HCT116 (cell line): ENCODE measurements around the gene TSPAN33. TPM values are rescaled to one million over a fixed set of nuclear protein-coding genes. Genes with fewer than 3 reads are reported as not detected.
"Not testable (repeated sequence)": the region's sequence is repeated elsewhere in the genome, so short reads cannot be mapped to it uniquely, and the experiment has no call there.

ENCODE experiments used
- ATAC-seq: fragments of 200-7000 bp; cut with Tn5 transposase; 2 replicates; pipeline ENCODE4 v1.9.1; 2020; ENCODE audit warnings: mild to moderate bottlenecking, moderate library complexity
- BruUV-seq: library from RNA; stranded (reverse); fragments of 400-500 nt; replicated peaks from 2 replicates; lab custom pipeline; 2021; lab: Mats Ljungman, UMichigan
- CTCF ChIA-PET: fragments of 300-600 bp; sonication (Branson Sonifier 250); formaldehyde crosslinking; loops from one replicate; lab custom pipeline; 2021; ENCODE audit warnings: antibody characterized with exemption; lab: Charles Lee
- POLR2A ChIA-PET: fragments of 300-600, 350-600 bp; sonication (Branson Sonifier 250); formaldehyde crosslinking; loops from one replicate; lab custom pipeline; 2021; ENCODE audit warnings: antibody characterized with exemption; lab: Charles Lee
- RAD21 ChIA-PET, 2 experiments: fragments of 300-600 bp; sonication (Branson Sonifier 250); formaldehyde crosslinking; loops; one replicate each; lab custom pipeline; 2023; ENCODE audit warnings: low total read pairs in 2 of 2; ENCODE audit not compliant: uncharacterized antibody in 2 of 2, unreplicated experiment in 2 of 2, low non-redundant PET in 1 of 2; lab: Charles Lee
- DNase-seq: peaks from one replicate; pipeline ENCODE4 v3.0.0-alpha.2; 2010; ENCODE audit warnings: low read depth, low spot score
- H2AFZ ChIP-seq: fragments of 200-600 bp; shearing (Covaris generic), sonication (generic); 2 replicates; pipeline ENCODE4 v1.6.1; 2017; ENCODE audit warnings: low read depth, mixed run types, mixed read lengths, antibody characterized with exemption, low read length; ENCODE audit not compliant: poor library complexity, severe bottlenecking
- H3K27ac ChIP-seq: 2 replicates; pipeline ENCODE4 v1.5.1; 2012; ENCODE audit warnings: low read depth, low read length
- H3K27me3 ChIP-seq: fragments of 200-600 bp; sonication (generic); 2 replicates; pipeline ENCODE4 v1.6.1; 2016; ENCODE audit warnings: mixed run types, low read length, mixed read lengths; ENCODE audit not compliant: insufficient read depth
- H3K36me3 ChIP-seq, 2 experiments: fragments of 200-500 bp in 1 of 2; fragments of 200-600 bp in 1 of 2; sonication (Bioruptor generic) in 1 of 2; sonication (generic) in 1 of 2; 2 replicates each; pipeline versions ENCODE4 v1.5.1 to v1.6.1; 2014 to 2016; ENCODE audit warnings: low read length in 2 of 2, inconsistent platforms in 1 of 2, mixed read lengths in 1 of 2, mixed run types in 1 of 2; ENCODE audit not compliant: insufficient read depth in 2 of 2, control insufficient read depth in 1 of 2
- H3K4me1 ChIP-seq, 2 experiments: fragments of 200-600 bp in 1 of 2; sonication (generic) in 1 of 2; 2 replicates each; pipeline versions ENCODE4 v1.5.1 to v1.6.1; 2012 to 2017; ENCODE audit warnings: low read length in 2 of 2, inconsistent platforms in 1 of 2, mild to moderate bottlenecking in 1 of 2, mixed read lengths in 1 of 2, mixed run types in 1 of 2, moderate library complexity in 1 of 2; ENCODE audit not compliant: insufficient read depth in 2 of 2, control insufficient read depth in 1 of 2
- H3K4me2 ChIP-seq: fragments of 200-600 bp; sonication (generic); 2 replicates; pipeline ENCODE4 v1.6.1; 2017; ENCODE audit warnings: mixed run types, low read length, mixed read lengths
- H3K4me3 ChIP-seq, 2 experiments: fragments of 200-600 bp in 1 of 2; sonication (generic) in 1 of 2; replicated peaks in 1 of 2; 2 replicates each; pipeline ENCODE4 v1.5.1; 2011 to 2016; ENCODE audit warnings: low read length in 2 of 2, control low read depth in 1 of 2, low read depth in 1 of 2, mild to moderate bottlenecking in 1 of 2, mixed read lengths in 1 of 2, mixed run types in 1 of 2
- H3K79me2 ChIP-seq: fragments of 200-600 bp; sonication (generic); 2 replicates; pipeline ENCODE4 v1.6.1; 2017; ENCODE audit warnings: mild to moderate bottlenecking, mixed run types, low read length, moderate library complexity, mixed read lengths; ENCODE audit not compliant: insufficient read depth
- H3K9ac ChIP-seq: fragments of 200-600 bp; sonication (generic); 2 replicates; pipeline ENCODE4 v1.6.1; 2016; ENCODE audit warnings: low read length, mixed read lengths
- H3K9me2 ChIP-seq: fragments of 200-600 bp; sonication (generic), shearing (Covaris generic); 2 replicates; pipeline ENCODE4 v1.6.1; 2017; ENCODE audit warnings: mixed run types, mild to moderate bottlenecking, moderate library complexity; ENCODE audit not compliant: insufficient read depth
- H3K9me3 ChIP-seq, 2 experiments: fragments of 200-500 bp in 1 of 2; fragments of 200-600 bp in 1 of 2; sonication (Bioruptor generic) in 1 of 2; sonication (generic) in 1 of 2; 2 replicates each; pipeline ENCODE4 v1.6.1; 2014 to 2017; ENCODE audit warnings: low read length in 2 of 2, mixed read lengths in 2 of 2, inconsistent platforms in 1 of 2, low read depth in 1 of 2, mild to moderate bottlenecking in 1 of 2, mixed run types in 1 of 2, moderate library complexity in 1 of 2; ENCODE audit not compliant: control insufficient read depth in 1 of 2, insufficient read depth in 1 of 2
- H4K20me1 ChIP-seq: fragments of 200-600 bp; sonication (generic), shearing (Covaris generic); 2 replicates; pipeline ENCODE4 v1.6.1; 2017; ENCODE audit warnings: mixed run types, mild to moderate bottlenecking, moderate library complexity; ENCODE audit not compliant: insufficient read depth
- CTCF ChIP-seq, 3 experiments: fragments of 200-600 bp in 1 of 3; sonication (generic) in 1 of 3; IDR thresholded peaks in 2 of 3; conservative IDR thresholded peaks in 1 of 3; 2 replicates each; pipeline ENCODE4 v1.5.1; 2012 to 2017; ENCODE audit warnings: low read depth in 2 of 3, low read length in 2 of 3, antibody characterized with exemption in 1 of 3, borderline replicate concordance in 1 of 3, control low read depth in 1 of 3, mild to moderate bottlenecking in 1 of 3, mixed read lengths in 1 of 3, mixed run types in 1 of 3, moderate library complexity in 1 of 3; ENCODE audit not compliant: insufficient read depth in 1 of 3
- FOSL1 ChIP-seq: IDR thresholded peaks from 2 replicates; pipeline ENCODE4 v1.6.1; 2012; ENCODE audit warnings: low read depth
- RAD21 ChIP-seq: IDR thresholded peaks from 2 replicates; pipeline ENCODE4 v1.6.1; 2012; ENCODE audit warnings: low read depth, mild to moderate bottlenecking
- intact Hi-C: fragments of 100-400 bp; cut with micrococcal nuclease; formaldehyde crosslinking; loops from 2 replicates; pipeline ENCODE4 v1.10.0; 2022
- total RNA-seq: library from RNA; stranded (reverse); gene quantifications from one replicate; pipeline ENCODE4 v1.2.1, GENCODE V29; 2021; ENCODE audit not compliant: unreplicated experiment

The TSPAN33 gene
- total RNA-seq, 1 experiment from 2014 or later: 22.2 TPM

GRCh38 chr7:129213828-129214227, 69.3 kb downstream of the TSPAN33 start:
- Histone ChIP-seq H3K27me3 (no peaks in the 10 kb centered on the region), H3K4me1 (no peaks in the 10 kb centered on the region; a peak in 1 of 4 replicates), H3K9me2 (no peaks in the 10 kb centered on the region), H3K9me3 (no peaks in the 10 kb centered on the region), H3K4me2 (no peak overlapping the region), H3K9ac (no peak overlapping the region), H4K20me1 (no peaks in the 10 kb centered on the region), H3K79me2 (no peaks in the 10 kb centered on the region), H3K4me3 (no peak overlapping the region), H3K27ac (no peak overlapping the region), H3K36me3 (no peaks in the 10 kb centered on the region), H2AFZ (no peak overlapping the region)
- CTCF ChIA-PET: interaction anchor here (0.7 to 1.8 kb wide), 9 partner anchors 50 to 787 kb away, joined by 3 to 23 read pairs (median 3); no protein-coding TSS in a partner anchor
- intact Hi-C loops: loop anchor here (10.0 kb wide), 1 partner anchor 131 kb away; no protein-coding TSS in a partner anchor
- ATAC-seq: peak; percentile 49
- BruUV-seq: no TSS peak
- no peak for DNase-seq
- TF ChIP-seq CTCF (IDR thresholded peaks at IDR 0.05 in 2 of 3, conservative IDR thresholded peaks at IDR 0.05 in 1 of 3; ENCODE audit: borderline replicate concordance in 1 of 3, insufficient read depth in 1 of 3, low read depth in 2 of 3, low read length in 2 of 3): peak in 2 of 3 experiments; percentile 22 to 28; a peak in 3 of 6 replicates
- TF ChIP-seq FOSL1: no peak
- TF ChIP-seq RAD21: peak; percentile 66
- RAD21 ChIA-PET: interaction anchor here in 1 of 2 experiments (0.9 kb wide), 1 partner anchor 50 kb away, joined by 3 read pairs; no protein-coding TSS in a partner anchor
- POLR2A ChIA-PET: no interaction called here

- H3K27ac ChIP-seq, H3K79me2 ChIP-seq, H2AFZ ChIP-seq, H3K9me2 ChIP-seq, H3K4me3 ChIP-seq, ATAC-seq, H4K20me1 ChIP-seq, H3K4me2 ChIP-seq, DNase-seq, H3K9ac ChIP-seq, H3K27me3 ChIP-seq, H3K36me3 ChIP-seq, RAD21 ChIA-PET, POLR2A ChIA-PET, H3K4me1 ChIP-seq, CTCF ChIA-PET, BruUV-seq, H3K9me3 ChIP-seq: not testable (repeated sequence)
- intact Hi-C loops: loop anchor here (5.0 to 10.0 kb wide), 2 partner anchors 129 to 612 kb away; no protein-coding TSS in a partner anchor
Observed at GRCh38 chr7:129215691-129216090, 71.2 kb downstream of the TSPAN33 start.

GRCh38 chr7:129216101-129216715, 71.7 kb downstream of the TSPAN33 start:
- CTCF ChIA-PET, BruUV-seq, H4K20me1 ChIP-seq, H3K9ac ChIP-seq, H3K4me1 ChIP-seq, H3K79me2 ChIP-seq, H3K9me3 ChIP-seq, H3K27ac ChIP-seq, POLR2A ChIA-PET, H3K4me3 ChIP-seq, ATAC-seq, DNase-seq, RAD21 ChIA-PET, H2AFZ ChIP-seq, H3K4me2 ChIP-seq, H3K36me3 ChIP-seq, H3K9me2 ChIP-seq, H3K27me3 ChIP-seq: not testable (repeated sequence)
- intact Hi-C loops: loop anchor here (5.0 to 10.0 kb wide), 2 partner anchors 129 to 611 kb away; no protein-coding TSS in a partner anchor
